ENCODE results near the gene MEPCE.

MEPCE gene

DNA sequence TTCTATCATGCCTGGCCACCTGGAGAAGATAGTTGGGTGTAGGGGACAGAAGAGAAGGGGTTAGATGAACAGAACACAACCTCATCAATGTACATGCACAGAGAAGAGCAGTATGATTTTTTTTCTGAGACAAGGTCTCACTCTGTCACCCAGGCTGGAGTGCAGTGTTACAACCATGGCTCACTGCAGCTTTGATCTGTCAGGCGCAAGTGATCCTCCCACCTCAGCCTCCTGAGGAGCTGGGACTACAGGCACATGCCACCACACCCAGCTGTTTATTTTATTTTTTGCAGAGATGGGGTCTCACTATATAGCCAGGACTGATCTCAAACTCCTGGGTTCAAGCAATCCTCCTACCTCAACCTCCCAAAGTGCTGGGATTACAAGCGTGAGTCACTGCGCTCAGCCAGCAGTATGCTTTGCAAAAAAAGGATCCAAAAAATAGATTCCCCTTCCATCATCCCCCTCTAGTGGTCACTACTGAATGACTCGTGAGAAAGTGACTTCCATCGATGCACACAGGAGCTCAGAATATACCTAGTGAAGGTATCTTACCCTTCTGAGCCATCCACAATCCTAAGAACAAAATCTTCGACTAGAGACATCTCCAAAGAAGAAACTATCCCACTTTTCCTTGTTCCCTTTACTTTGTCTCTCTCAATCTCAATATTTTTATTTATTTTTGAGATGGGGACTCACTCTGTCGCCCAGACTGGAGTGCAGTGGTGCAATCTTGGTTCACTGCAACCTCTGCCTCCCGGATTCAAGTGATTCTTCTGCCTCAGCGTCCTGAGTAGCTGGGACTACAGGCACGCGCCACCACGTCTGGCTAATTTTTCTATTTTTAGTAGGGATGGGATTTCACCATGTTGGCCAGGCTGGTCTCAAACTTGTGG lies 22.1 kb upstream of the MEPCE start:
- no peak for DNase-seq

DNA sequence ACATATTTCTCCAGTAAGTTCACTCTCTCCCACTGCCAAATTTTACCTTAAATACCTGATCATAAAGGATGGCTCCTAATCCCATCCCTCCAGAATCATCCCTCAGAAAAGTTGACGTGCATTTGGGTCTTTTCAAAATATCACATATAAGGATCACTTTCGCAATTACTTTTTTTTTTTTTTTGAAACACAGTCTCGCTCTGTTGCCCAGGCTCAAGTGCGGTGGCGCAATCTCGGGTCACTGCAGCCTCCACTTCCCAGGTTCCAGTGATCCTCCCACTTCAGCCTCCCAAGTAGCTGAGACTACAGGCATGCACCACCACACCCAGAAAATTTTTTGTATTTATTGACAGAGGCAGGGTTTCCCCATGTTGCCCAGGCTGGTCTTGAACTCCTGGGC lies 18.5 kb upstream of the MEPCE start:
- DNase-seq = no peak

DNA sequence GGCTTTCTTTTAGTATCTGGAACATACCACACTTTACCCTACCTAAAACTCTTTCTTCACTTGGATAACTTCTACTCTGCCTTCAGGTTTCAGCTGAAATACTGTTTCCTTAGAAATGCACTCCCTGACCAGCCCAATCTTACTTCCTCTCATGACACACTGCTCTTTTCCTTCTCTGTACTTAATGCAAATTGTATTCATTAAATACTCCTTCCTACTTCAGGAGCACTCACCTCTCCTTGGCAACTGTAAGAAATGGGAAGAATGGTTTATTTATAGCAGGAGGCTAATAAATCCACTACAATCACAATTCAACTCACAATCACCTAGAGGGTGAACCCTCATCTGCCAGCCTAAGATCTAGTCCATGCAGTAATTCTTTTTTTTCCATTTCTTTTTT lies 16.3 kb upstream of the MEPCE start:
- no peak for DNase-seq

DNA sequence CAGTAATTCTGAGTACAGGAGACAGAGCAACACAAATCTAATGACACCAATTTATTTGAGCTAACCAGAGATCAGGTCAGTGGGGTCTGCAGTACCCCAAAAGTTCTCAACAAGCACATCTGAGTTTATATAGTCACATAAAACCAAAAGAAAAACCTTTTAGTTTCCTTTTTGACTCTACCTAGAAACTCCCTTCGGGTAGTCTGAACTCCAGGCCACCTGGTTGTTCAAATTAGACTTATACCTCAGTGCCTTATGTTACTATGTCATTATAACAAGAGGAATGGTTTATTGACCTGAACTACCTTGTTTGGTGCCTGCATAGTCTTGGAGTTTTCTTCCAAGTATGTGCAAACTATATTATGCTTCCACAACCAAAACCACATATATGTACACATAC lies 15.7 kb upstream of the MEPCE start:
- DNase-seq = no peak

DNA sequence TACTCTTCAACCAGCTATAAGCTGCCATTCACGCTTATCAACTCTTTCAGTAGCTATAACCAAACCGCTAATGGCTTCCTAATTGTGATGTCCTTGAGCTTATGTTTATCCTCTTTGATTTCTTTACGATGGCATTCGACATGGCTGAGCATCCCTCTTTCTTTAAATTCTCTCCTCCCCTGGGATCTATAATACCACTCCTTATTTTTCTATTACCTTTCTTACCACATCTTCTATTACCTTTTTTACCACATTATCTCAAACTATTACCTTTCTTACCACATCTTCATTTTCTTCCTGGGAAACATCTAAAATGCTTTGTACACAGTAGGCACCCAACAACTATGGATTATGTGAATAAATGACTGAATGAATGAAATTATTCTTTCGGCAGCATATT lies 14.2 kb upstream of the MEPCE start:
- no peak for DNase-seq

DNA sequence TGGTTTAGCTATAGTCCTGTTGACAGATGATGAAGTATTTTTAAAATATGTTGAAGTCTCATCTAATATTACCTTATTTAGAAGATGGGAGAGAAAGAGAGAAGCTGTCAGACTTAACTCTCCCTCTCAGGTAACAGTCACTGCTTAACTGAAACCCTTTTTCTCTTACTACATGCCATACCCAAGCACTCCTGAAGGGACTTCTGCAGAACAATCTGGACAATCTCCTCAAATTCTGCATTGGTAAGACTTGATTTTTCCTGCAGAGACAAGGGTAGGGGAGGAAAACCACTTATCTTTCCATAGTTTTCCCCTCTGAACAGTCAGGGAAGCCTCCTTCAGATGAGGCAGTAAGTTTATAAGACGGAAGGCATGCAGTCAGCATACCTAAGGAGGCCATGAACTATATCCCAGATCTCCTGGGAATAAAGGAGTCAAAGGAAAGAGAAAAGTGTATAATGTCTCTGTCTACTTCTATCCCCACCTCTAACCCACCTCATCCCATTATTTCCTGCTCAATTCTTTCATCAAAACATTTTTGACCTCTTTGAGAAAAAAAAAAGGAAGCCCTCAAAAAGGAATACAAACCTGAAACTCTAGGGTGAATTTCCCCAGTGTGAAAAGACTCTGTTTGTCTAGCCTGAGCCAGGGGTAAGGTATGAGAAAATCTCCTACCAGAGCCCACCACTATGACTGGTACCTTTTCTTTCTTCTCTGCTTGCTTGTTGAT lies 10.5 kb upstream of the MEPCE start:
- no peak for DNase-seq

DNA sequence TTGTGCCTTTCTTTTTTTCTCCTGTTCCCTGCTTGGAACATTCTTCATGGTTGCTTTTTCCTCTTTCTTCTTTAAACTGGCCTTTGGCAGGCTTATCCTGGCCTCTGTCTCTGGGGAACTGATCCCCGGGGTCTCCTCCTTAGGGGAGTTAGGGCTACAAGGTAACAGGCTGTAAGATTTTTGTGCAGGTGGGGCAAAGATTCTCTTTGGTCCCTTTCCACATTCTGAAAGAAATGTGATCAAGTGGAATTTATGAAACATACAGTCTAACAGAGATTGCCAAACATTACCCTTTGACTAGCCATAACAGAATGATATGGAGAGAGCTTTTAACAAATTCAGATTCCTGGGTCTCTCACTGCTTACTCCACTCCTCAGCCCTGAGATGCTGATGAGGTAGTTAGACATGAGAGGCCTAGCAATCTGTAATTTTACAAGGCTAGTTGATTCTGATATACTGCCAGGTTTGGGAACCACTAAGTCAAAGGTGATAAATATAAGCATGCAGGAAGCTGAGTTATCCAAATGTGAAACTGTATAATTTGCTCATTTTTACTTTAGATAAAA lies 9.9 kb upstream of the MEPCE start:
- DNase-seq = no peak

DNA sequence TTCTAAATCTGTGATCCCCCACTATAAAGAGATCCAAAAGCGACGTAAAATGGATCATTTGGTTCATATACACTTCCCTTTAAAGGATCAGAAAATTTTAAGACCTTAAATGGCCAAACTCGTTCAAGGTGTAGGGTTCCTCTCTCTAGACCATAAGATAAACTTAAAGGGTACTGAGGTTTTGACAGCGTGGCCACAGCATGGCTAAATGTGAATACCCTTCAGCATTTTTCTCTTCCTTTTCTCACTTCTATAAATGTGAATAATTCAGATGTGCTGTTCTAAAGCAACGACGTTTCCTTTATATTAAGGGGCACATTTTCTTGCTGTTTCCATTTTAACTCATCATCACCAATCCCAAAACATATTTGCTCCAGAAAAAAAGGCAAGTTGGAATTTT lies 6.3 kb upstream of the MEPCE start:
- DNase-seq = no peak

DNA sequence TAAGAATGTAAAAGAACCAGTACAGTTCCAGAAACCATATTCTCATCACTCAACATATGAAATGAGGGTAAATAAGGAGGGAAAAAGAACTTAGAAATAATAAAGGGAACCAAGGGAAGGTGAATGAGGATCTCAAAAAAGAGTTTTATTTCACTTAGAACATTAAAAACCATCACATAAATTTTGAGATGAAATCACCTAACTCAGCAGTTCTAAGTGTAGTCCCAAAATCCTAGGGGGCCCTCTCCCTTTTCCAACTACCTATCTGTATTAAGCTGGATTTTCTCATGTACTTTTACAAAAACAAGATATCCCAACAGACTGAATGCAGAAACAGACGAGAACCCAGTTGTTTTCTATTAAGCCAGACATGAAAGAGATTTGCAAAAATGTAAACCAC lies 4.3 kb upstream of the MEPCE start:
- DNase-seq = no peak

DNA sequence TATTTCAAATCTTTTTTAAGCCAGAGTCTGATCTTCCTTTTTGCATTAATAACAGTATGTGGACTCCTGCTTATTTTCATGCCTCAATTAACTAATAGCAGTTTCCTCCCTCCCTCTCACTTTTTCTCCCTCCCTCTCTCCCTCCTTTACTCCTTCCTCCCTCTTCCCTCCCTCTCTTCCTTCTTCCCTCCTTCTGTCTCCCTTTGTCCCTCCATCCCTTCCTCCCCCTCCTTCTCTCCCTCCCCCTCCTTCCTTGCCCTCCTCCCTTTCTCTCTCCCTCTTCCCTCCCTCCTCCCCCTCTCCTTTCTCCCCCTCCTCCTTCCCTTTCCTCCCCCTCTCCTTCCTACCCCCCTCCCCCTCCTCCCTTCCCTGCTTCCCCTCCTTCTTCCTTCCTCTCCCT lies 3.1 kb upstream of the MEPCE start:
- no peak for DNase-seq

DNA sequence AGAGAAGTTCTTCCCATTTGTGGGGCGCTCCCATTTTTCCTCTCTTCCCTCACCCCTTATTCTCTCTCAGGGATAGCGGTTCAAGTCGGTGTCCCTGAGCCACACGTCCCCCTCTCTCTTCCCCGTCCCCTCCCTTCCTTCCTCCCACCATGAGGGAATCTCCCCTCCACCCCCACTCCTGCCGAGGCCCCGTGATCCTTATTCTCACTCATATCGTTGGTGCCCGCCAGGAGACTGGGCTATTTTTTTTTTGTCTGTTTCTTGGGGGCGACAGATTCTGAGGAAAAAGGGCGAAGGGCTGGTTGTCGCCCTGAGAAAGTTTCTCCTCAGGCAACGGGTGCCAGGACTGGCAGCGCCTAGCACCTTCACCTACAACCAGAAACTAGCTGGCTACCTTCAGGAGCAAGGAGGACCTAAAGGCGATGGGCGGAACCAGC lies 1.9 kb upstream of the MEPCE start:
- DNase-seq = no peak

DNA sequence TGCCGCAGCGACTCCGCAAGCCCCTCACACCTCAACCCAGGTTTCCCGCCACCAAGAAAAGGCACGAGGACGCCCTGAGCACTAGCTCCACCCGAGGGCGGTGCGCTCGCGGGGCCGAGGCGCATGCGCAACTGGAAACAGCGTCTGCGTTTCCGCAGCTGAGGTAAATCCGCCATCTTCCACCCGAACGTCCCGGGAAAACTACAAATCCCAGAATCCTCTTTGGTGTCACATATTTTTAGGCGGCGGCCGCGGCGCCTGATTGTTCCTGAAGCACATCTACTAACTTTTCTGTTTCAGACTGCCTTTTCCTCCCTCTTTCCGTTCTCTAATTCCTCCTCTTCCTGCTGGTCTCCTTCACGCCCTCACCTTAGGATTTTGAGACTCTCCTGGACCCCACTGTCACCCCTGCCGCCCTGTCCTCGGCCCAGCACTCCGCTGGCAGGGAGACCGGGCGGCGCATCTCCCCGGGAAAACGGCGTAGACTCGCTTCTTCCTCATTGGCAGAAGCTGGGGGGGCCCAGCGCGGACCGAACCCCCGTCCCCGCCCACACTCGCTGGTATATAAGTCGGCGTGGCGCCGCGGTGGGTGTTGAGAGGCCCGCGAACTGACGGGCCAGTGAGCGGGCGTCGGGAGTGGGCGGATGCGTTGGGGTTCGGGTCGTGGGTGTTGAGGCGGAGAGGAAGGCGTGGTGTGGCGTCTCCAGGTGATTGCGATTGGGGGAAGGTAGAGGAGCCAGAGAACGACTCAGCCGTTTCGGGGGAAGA lies 1.2 kb upstream of the MEPCE start, which contains the start of gene ZCWPW1:
Gene ZCWPW1, minus strand, starts transcription at position 505 of the 768 bp plus-strand sequence. CDS start 8,054 bp downstream, outside the sequence.
- peak; percentile 98 for DNase-seq

DNA sequence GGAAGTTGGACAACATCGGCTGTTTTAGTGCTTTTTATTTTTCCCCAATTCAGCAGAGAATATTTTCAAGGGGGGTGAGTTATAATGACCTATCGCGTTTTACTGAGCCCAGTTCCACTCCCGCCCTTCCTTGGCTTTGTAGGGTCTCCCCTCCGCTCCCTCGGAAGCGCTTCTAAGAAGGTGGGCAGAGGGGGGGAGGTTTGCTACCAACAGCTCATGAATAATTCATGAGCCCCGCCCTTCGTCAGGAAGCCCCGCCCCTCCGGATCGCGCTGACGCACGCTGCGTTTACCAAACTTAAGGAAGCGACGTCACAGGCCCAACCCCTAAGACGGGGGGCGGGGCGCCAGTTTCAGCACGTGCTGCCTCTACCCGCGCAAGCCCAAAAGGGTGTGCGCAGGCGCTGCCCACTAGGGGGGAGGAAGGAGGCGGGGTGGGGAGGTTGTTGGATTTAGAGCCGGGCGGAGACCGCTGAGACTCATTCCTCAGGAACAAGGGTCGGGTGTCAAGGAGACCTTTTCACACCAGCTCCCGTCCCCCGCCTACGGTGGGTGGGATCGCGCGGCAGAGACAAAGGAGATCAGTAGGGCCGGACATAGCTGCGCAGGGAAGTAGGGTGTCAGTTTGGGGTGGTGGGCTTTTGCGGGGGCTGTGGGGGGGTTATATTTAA lies 529 bp upstream of the MEPCE start:
- DNase-seq = peak; percentile 100

DNA sequence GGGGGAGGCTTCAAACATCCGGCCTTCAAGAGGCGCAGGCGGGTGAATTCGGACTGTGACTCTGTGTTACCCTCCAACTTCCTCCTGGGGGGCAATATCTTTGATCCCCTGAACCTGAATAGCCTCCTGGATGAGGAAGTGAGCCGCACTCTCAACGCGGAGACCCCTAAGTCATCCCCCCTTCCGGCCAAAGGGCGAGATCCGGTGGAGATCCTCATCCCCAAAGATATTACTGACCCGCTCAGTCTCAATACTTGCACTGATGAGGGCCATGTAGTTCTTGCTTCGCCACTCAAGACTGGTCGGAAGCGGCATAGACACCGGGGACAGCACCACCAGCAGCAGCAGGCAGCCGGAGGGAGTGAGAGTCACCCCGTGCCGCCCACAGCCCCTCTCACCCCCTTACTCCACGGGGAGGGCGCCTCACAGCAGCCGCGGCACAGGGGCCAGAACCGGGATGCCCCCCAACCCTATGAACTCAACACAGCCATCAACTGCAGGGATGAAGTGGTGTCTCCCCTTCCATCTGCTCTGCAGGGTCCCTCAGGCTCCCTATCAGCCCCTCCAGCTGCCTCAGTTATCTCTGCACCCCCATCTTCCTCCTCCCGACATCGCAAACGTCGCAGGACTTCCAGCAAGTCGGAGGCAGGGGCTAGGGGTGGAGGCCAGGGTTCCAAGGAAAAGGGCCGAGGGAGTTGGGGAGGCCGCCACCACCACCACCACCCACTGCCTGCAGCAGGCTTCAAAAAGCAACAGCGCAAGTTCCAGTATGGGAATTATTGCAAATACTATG lies 1.1 kb downstream of the MEPCE start:
- no peak for DNase-seq

DNA sequence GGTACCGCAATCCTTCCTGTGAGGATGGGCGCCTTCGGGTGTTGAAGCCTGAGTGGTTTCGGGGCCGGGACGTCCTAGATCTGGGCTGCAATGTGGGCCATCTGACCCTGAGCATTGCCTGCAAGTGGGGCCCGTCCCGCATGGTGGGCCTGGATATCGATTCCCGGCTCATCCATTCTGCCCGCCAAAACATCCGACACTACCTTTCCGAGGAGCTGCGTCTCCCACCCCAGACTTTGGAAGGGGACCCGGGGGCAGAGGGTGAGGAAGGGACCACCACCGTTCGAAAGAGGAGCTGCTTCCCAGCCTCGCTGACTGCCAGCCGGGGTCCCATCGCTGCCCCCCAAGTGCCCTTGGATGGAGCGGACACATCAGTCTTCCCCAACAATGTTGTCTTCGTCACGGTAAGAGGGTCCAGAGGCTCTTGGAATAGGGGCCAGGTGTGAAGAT lies 1.7 kb downstream of the MEPCE start:
- DNase-seq = no peak

DNA sequence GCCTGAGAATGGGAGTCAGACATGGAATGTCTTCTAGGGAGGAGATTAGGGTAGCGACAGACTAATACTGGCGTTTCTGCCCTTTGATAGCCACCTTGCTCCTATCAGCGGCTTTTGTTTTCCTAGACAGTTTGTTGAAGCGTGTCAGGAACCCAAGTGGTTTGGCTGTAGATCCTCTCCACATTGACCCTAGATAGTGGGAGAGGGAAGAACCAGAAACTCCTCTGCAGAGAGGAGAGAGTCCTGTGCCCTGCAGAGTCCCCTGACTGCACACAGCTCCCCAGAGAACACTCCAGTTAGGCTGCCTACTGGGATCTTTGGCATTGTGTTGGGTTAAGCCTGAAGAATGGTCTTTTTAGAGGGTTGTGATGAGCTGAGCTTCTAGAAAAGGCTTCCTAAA lies 2.4 kb downstream of the MEPCE start:
- no peak for DNase-seq

DNA sequence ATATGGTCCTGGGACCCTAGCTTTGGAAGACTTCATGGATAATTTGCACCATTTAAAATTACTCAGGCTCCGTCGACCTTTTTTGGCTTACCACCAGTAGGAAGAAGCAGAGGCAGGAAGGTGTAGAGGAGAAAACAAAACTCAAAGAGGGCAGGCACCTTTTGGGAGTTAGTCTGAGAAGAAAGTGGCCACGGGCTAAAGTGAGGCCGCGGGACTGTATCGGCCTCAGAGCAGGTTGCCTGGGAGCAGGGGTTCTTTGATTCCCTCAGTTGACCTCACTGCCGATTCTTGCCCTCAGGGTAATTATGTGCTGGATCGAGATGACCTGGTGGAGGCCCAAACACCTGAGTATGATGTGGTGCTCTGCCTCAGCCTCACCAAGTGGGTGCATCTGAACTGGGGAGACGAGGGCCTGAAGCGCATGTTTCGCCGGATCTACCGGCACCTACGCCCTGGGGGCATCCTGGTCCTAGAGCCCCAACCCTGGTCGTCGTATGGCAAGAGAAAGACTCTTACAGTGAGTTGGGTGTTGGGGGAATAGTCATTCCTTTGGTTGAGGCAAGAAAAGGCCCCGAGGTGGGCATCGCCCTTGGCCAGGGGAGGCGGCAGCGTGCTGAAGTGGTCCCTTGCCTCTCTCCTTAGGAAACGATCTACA lies 3.1 kb downstream of the MEPCE start:
- no peak for DNase-seq

DNA sequence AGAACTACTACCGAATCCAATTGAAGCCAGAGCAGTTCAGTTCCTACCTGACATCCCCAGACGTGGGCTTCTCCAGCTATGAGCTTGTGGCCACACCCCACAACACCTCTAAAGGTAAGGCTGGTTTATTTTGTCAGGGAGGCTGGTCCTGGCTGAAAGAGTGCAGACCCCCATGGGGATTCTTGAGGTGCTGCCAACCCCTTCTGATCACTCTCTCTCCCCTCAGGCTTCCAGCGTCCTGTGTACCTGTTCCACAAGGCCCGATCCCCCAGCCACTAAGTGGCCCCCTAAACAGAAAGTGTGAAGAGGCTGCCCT lies 3.6 kb downstream of the MEPCE start:
- no peak for DNase-seq

DNA sequence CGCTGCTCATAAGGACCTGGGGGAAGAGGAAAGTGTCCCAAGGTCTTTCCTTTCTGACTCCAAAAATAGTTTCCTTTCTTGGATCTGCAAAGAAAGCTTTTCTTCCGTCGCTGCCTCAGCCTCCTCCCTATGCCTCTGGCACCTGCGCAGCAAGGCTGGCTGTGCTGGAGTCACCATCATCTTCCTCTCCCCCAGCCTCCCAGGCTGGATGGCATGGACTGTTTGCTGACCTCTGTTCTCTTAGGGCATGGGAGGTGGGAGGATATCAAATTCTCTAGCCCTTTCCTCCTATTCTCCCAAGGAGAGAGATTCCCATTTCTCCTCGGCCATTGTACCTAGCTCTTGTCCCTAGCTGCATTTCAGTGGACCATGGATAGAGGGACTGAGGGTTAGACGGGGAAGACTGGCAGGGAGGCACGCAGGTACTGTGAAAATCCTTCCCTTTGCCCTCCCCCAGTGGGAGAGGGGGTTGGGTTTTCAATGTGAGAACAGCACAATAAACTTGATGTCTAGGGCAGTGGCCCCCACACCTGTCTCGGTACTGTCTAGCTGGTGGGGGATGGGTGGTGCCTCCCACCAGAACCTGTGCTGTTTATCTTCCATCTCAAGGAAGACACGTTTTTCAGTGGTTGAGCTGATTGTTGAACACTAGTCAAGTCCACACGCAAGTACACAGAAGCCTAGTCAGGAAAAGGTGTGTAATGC lies 4.1 kb downstream of the MEPCE start:
- DNase-seq = no peak

Measured in activated CD4-positive, alpha-beta T cell treated with anti-CD3 and anti-CD28 coated beads for 1 hour (primary cell).